ENCODE measurements around the gene C2CD4D. TPM values are rescaled to one million over a fixed set of nuclear protein-coding genes. Genes with fewer than 3 reads are reported as not detected.

The C2CD4D gene
- total RNA-seq, 1 donor from 2014 or later, result not detected

GRCh38 chr1:151822404-151822803 is 17.2 kb downstream of the C2CD4D start:
- no peak for DNase-seq (ENCODE audit: low spot score)
- Mint-ChIP-seq H3K4me3 (no peak overlapping the region), H3K27me3 (ENCODE audit: insufficient read depth, low read depth) (peaks cover 13% of the 10 kb centered on the region), H3K4me1 (peaks cover 5% of the 10 kb centered on the region), H3K9me3 (peaks cover 2% of the 10 kb centered on the region), H3K36me3 (no peaks in the 10 kb centered on the region), H3K27ac (no peak overlapping the region)
- no peaks in the 10 kb centered on the region for H3K4me1 ChIP-seq
- H3K9ac ChIP-seq, result no peak overlapping the region
- no peaks in the 10 kb centered on the region for H3K36me3 ChIP-seq
- TF ChIP-seq EZH2 (IDR thresholded peaks at IDR 0.05) (no peak), EZH2phosphoT487 (IDR thresholded peaks at IDR 0.05) (no peak)
- TF ChIP-seq, protein P1, sequence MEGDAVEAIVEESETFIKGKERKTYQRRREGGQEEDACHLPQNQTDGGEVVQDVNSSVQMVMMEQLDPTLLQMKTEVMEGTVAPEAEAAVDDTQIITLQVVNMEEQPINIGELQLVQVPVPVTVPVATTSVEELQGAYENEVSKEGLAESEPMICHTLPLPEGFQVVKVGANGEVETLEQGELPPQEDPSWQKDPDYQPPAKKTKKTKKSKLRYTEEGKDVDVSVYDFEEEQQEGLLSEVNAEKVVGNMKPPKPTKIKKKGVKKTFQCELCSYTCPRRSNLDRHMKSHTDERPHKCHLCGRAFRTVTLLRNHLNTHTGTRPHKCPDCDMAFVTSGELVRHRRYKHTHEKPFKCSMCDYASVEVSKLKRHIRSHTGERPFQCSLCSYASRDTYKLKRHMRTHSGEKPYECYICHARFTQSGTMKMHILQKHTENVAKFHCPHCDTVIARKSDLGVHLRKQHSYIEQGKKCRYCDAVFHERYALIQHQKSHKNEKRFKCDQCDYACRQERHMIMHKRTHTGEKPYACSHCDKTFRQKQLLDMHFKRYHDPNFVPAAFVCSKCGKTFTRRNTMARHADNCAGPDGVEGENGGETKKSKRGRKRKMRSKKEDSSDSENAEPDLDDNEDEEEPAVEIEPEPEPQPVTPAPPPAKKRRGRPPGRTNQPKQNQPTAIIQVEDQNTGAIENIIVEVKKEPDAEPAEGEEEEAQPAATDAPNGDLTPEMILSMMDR (IDR thresholded peaks at IDR 0.05), result no peak
- no peak overlapping the region for H3K27ac ChIP-seq
- no peaks in the 10 kb centered on the region for H3K27me3 ChIP-seq
- no peaks in the 10 kb centered on the region for H3F3A ChIP-seq (ENCODE audit: low read depth)
- H3K79me2 ChIP-seq (ENCODE audit: low read depth), result no peaks in the 10 kb centered on the region
- no peak overlapping the region for H3K4me3 ChIP-seq
- H3K9me3 ChIP-seq (ENCODE audit: low read depth), result no peaks in the 10 kb centered on the region
- no peak overlapping the region for H2AFZ ChIP-seq (replicated peaks)
- no peak overlapping the region for H3K4me2 ChIP-seq
- no peaks in the 10 kb centered on the region for H4K20me1 ChIP-seq (ENCODE audit: low read depth)

DNA sequence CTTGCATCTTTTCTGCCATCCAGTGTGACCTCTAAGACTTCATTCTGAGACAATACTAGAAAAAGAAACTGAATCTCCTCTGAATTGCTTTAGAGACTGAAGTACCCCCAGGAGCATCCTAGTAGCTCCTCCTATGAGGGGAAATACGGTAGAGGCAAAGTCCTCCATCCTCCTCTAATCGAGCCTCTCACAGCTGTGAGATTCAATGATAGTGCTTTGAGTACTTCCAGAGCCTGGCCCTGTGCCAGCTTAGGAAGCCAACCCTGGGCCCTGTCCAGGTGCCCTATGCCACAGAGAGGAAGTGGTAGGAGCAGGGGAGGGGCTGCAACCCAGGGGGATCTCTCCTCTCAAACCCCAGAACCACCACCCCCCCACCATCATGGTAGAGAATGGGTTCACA is 18.7 kb downstream of the C2CD4D start:
- H4K20me1 ChIP-seq (ENCODE audit: low read depth), result no peaks in the 10 kb centered on the region
- H3K4me3 ChIP-seq, result no peak overlapping the region
- H3K9ac ChIP-seq, result no peak overlapping the region
- H2AFZ ChIP-seq (replicated peaks), result no peak overlapping the region
- no peak overlapping the region for H3K4me2 ChIP-seq
- Mint-ChIP-seq H3K4me3 (no peak overlapping the region), H3K9me3 (peaks cover 2% of the 10 kb centered on the region), H3K27ac (no peak overlapping the region), H3K27me3 (ENCODE audit: insufficient read depth, low read depth) (peaks cover 17% of the 10 kb centered on the region), H3K36me3 (no peaks in the 10 kb centered on the region), H3K4me1 (peaks cover 2% of the 10 kb centered on the region)
- no peaks in the 10 kb centered on the region for H3K36me3 ChIP-seq
- no peaks in the 10 kb centered on the region for H3K27me3 ChIP-seq
- TF ChIP-seq EZH2 (IDR thresholded peaks at IDR 0.05), result no peak
- TF ChIP-seq EZH2phosphoT487 (IDR thresholded peaks at IDR 0.05), result no peak
- TF ChIP-seq, protein P1 (IDR thresholded peaks at IDR 0.05), result no peak
- no peaks in the 10 kb centered on the region for H3F3A ChIP-seq (ENCODE audit: low read depth)
- H3K79me2 ChIP-seq (ENCODE audit: low read depth), result no peaks in the 10 kb centered on the region
- no peaks in the 10 kb centered on the region for H3K9me3 ChIP-seq (ENCODE audit: low read depth)
- no peaks in the 10 kb centered on the region for H3K4me1 ChIP-seq
- DNase-seq (ENCODE audit: low spot score), result no peak
- no peak overlapping the region for H3K27ac ChIP-seq

- no peak overlapping the region for H3K4me3 Mint-ChIP-seq
- no peak overlapping the region for H3K4me3 ChIP-seq
- H2AFZ ChIP-seq (replicated peaks), result no peak overlapping the region
- peaks cover 2% of the 10 kb centered on the region for H3K4me1 Mint-ChIP-seq
- TF ChIP-seq EZH2phosphoT487 (IDR thresholded peaks at IDR 0.05), result no peak
- TF ChIP-seq, protein P1 (IDR thresholded peaks at IDR 0.05), result no peak
- DNase-seq (ENCODE audit: low spot score), result no peak
- H4K20me1 ChIP-seq (ENCODE audit: low read depth), result no peaks in the 10 kb centered on the region
- H3K9me3 ChIP-seq (ENCODE audit: low read depth), result no peaks in the 10 kb centered on the region
- H3K36me3 ChIP-seq, result no peaks in the 10 kb centered on the region
- no peak overlapping the region for H3K9ac ChIP-seq
- H3K4me2 ChIP-seq, result no peak overlapping the region
- no peaks in the 10 kb centered on the region for H3F3A ChIP-seq (ENCODE audit: low read depth)
- no peak overlapping the region for H3K27ac ChIP-seq
- H3K9me3 Mint-ChIP-seq, result peaks cover 2% of the 10 kb centered on the region
- no peaks in the 10 kb centered on the region for H3K27me3 ChIP-seq
- no peaks in the 10 kb centered on the region for H3K4me1 ChIP-seq
- H3K27ac Mint-ChIP-seq, result no peak overlapping the region
- H3K36me3 Mint-ChIP-seq, result no peaks in the 10 kb centered on the region
- H3K79me2 ChIP-seq (ENCODE audit: low read depth), result no peaks in the 10 kb centered on the region
- peaks cover 14% of the 10 kb centered on the region for H3K27me3 Mint-ChIP-seq (ENCODE audit: insufficient read depth, low read depth)
Observed at GRCh38 chr1:151819976-151820623, 19.5 kb downstream of the C2CD4D start.
